ENCODE results near the gene RMND5B.

- TF ChIP-seq EED (IDR thresholded peaks at IDR 0.05; ENCODE audit: low read depth) (no peak), POLR2A (IDR thresholded peaks at IDR 0.05; ENCODE audit: low read depth, low read length) (no peak), SMC3 (IDR thresholded peaks at IDR 0.05; ENCODE audit: borderline replicate concordance, low read length) (no peak), ZBED1 (IDR thresholded peaks at IDR 0.05; ENCODE audit: borderline replicate concordance) (no peak), RFX5 (IDR thresholded peaks at IDR 0.05; ENCODE audit: low read depth, low read length) (no peak), POLR2AphosphoS5 (IDR thresholded peaks at IDR 0.05; ENCODE audit: low read length) (no peak), SIN3A (IDR thresholded peaks at IDR 0.05; ENCODE audit: low read depth, low read length) (peak; percentile 51; the same call in 1 of the 2 replicates), JUND (IDR thresholded peaks at IDR 0.05; ENCODE audit: low read depth, low read length) (no peak), FOS (IDR thresholded peaks at IDR 0.05; ENCODE audit: borderline replicate concordance, extremely low read depth, insufficient read length) (no peak), USF2 (IDR thresholded peaks at IDR 0.05; ENCODE audit: borderline replicate concordance, low read depth, low read length) (no peak), RCOR1 (conservative IDR thresholded peaks at IDR 0.05; ENCODE audit: low read depth, low read length) (no peak), EZH2 (IDR thresholded peaks at IDR 0.05; ENCODE audit: borderline replicate concordance, control insufficient read depth, low read depth, low read length) (no peak)
- TF ChIP-seq, protein P1, sequence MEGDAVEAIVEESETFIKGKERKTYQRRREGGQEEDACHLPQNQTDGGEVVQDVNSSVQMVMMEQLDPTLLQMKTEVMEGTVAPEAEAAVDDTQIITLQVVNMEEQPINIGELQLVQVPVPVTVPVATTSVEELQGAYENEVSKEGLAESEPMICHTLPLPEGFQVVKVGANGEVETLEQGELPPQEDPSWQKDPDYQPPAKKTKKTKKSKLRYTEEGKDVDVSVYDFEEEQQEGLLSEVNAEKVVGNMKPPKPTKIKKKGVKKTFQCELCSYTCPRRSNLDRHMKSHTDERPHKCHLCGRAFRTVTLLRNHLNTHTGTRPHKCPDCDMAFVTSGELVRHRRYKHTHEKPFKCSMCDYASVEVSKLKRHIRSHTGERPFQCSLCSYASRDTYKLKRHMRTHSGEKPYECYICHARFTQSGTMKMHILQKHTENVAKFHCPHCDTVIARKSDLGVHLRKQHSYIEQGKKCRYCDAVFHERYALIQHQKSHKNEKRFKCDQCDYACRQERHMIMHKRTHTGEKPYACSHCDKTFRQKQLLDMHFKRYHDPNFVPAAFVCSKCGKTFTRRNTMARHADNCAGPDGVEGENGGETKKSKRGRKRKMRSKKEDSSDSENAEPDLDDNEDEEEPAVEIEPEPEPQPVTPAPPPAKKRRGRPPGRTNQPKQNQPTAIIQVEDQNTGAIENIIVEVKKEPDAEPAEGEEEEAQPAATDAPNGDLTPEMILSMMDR (IDR thresholded peaks at IDR 0.05 in 2 of 3, conservative IDR thresholded peaks at IDR 0.05 in 1 of 3; ENCODE audit: control insufficient read depth in 2 of 3, extremely low read depth in 1 of 3, insufficient read depth in 1 of 3, low read depth in 3 of 3, low read length in 3 of 3) = no peak
- TF ChIP-seq, protein P2, sequence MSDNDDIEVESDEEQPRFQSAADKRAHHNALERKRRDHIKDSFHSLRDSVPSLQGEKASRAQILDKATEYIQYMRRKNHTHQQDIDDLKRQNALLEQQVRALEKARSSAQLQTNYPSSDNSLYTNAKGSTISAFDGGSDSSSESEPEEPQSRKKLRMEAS (IDR thresholded peaks at IDR 0.05; ENCODE audit: low read depth, low read length) = no peak
Measured at GRCh38 chr5:178114325-178115135, 16.3 kb upstream of the RMND5B start.

Measured in GM12878 (cell line).